ENCODE data around the gene FAR1.
A peak's percentile ranks its signal among the peaks of the same experiment; 100 is the strongest.
"Not testable (repeated sequence)": the region's sequence is repeated elsewhere in the genome, so short reads cannot be mapped to it uniquely, and the experiment has no call there.

FAR1 gene

GRCh38 chr11:13668102-13668956, at the start of gene FAR1:
FAR1 (plus strand) TSS chr11:13668668; CDS start chr11:13694766, 26,098 bp downstream.
- TF ChIP-seq CTCF (IDR thresholded peaks at IDR 0.05; ENCODE audit: low read depth, low read length): peak; percentile 33
- peak; percentile 98 for DNase-seq (ENCODE audit: extremely low read depth, low read depth)

- TF ChIP-seq CTCF (IDR thresholded peaks at IDR 0.05; ENCODE audit: low read depth, low read length): no peak
- DNase-seq (ENCODE audit: extremely low read depth, low read depth): no peak
These were observed 48.4 kb upstream of the FAR1 start for GRCh38 chr11:13620063-13620462.

- not testable (repeated sequence) for DNase-seq (ENCODE audit: extremely low read depth, low read depth)
These were observed 41.6 kb upstream of the FAR1 start for GRCh38 chr11:13626818-13627217.

- DNase-seq (ENCODE audit: extremely low read depth, low read depth): not testable (repeated sequence)
These were observed 39.8 kb upstream of the FAR1 start for GRCh38 chr11:13628634-13629033.

GRCh38 chr11:13629779-13630178, 38.7 kb upstream of the FAR1 start:
- no peak for DNase-seq (ENCODE audit: extremely low read depth, low read depth)
- TF ChIP-seq CTCF (IDR thresholded peaks at IDR 0.05; ENCODE audit: low read depth, low read length): no peak

GRCh38 chr11:13635290-13635689, 33.2 kb upstream of the FAR1 start:
- no peak for TF ChIP-seq CTCF (IDR thresholded peaks at IDR 0.05; ENCODE audit: low read depth, low read length)

GRCh38 chr11:13635804-13636203, 32.7 kb upstream of the FAR1 start:
- no peak for DNase-seq (ENCODE audit: extremely low read depth, low read depth)
- no peak for TF ChIP-seq CTCF (IDR thresholded peaks at IDR 0.05; ENCODE audit: low read depth, low read length)

More at GRCh38 chr11:13635290-13635689, 33.2 kb upstream of the FAR1 start:
- DNase-seq (ENCODE audit: extremely low read depth, low read depth): no peak

GRCh38 chr11:13637125-13638069, 31.1 kb upstream of the FAR1 start:
- DNase-seq (ENCODE audit: extremely low read depth, low read depth): no peak
- TF ChIP-seq CTCF (IDR thresholded peaks at IDR 0.05; ENCODE audit: low read depth, low read length): no peak

All from AG09319 (cell line).